Lower leg skin (tissue), 4 donors: ENCODE measurements around the gene CDH20. TPM values are rescaled to one million over a fixed set of nuclear protein-coding genes. Genes with fewer than 3 reads are reported as not detected.

Experiments used
- DNase-seq, 2 donors: peaks; one replicate each; pipeline ENCODE4 v3.0.0-alpha.2; 2019; ENCODE audit warnings: low spot score in 2 of 2
- H3K4me3 ChIP-seq: fragments of 200-600 bp; sonication (generic); 2 replicates; pipeline ENCODE4 v1.5.1; 2017; ENCODE audit warnings: mild to moderate bottlenecking, low read depth; ENCODE audit not compliant: poor library complexity, severe bottlenecking
- CTCF ChIP-seq, 3 donors: fragments of 450-650 bp; IDR thresholded peaks; one replicate each; pipeline ENCODE4 v1.5.1; 2016; ENCODE audit warnings: antibody characterized with exemption in 3 of 3, mild to moderate bottlenecking in 3 of 3, moderate library complexity in 2 of 3
- POLR2A ChIP-seq, 2 donors: fragments of 450-650 bp; IDR thresholded peaks; one replicate each; pipeline ENCODE4 v1.6.1; 2016 to 2017; ENCODE audit warnings: antibody characterized with exemption in 2 of 2, mild to moderate bottlenecking in 1 of 2, moderate library complexity in 1 of 2
- WGBS, 2 donors: methylation state at CpG; one replicate each; pipeline ENCODE4 v1.1.5; 2018; 5-methylcytosine and 5-hydroxymethylcytosine counted together
- intact Hi-C: fragments of 100-400 bp; cut with DNase I; formaldehyde crosslinking; loops from one replicate; pipeline ENCODE4 v1.15.0; 2023; ENCODE audit warnings: low total_unique reads
- total RNA-seq, 4 donors: library from RNA; depleted of rRNA; stranded (reverse); fragments of >200 nt; gene quantifications; one replicate each; pipeline ENCODE4 v1.1.0, GENCODE V29; 2016

Gene CDH20
- total RNA-seq, 4 donors from 2014 or later = 1.2 to 2.9 (median 2.4) TPM

- no peak overlapping the region for H3K4me3 ChIP-seq
- intact Hi-C loops = no loop called here
- DNase-seq = no peak
- 76 to 80% methylated on average over 6 of the region's 6 CpGs for WGBS, 2 donors
- TF ChIP-seq CTCF (IDR thresholded peaks at IDR 0.05) (no peak), POLR2A (IDR thresholded peaks at IDR 0.05) (no peak)
Measured at GRCh38 chr18:61531182-61531581, 198.0 kb downstream of the CDH20 start.

DNA sequence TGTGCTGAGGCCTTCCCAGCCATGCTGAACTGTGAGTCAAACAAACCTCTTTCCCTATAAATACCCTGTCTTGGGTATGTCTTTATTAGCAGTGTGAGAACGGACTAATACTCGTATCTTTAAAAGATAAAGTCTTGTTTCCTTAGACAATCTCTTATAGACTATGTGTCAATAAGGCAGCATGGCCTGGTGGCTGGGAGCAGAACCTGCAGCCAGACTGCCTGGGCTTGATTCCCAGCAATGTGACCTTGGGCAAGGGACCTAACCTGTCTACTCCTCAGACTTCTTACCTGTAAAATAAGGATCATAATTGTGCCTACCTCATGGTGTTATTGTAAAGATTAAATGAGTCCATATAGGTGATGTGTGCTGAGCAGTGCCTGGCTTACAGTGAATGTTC lies 198.7 kb downstream of the CDH20 start:
- TF ChIP-seq CTCF (IDR thresholded peaks at IDR 0.05) = no peak
- TF ChIP-seq POLR2A (IDR thresholded peaks at IDR 0.05) = no peak
- 70 to 72% methylated on average over 2 of the region's 2 CpGs for WGBS, 2 donors
- H3K4me3 ChIP-seq = no peak overlapping the region
- intact Hi-C loops = no loop called here
- no peak for DNase-seq

GRCh38 chr18:61535401-61535800 lies 202.2 kb downstream of the CDH20 start:
- 78 to 90% methylated on average over 4 of the region's 4 CpGs for WGBS, 2 donors
- H3K4me3 ChIP-seq = no peak overlapping the region
- DNase-seq = no peak
- TF ChIP-seq CTCF (IDR thresholded peaks at IDR 0.05) (no peak), POLR2A (IDR thresholded peaks at IDR 0.05) (no peak)
- intact Hi-C loops = no loop called here

DNA sequence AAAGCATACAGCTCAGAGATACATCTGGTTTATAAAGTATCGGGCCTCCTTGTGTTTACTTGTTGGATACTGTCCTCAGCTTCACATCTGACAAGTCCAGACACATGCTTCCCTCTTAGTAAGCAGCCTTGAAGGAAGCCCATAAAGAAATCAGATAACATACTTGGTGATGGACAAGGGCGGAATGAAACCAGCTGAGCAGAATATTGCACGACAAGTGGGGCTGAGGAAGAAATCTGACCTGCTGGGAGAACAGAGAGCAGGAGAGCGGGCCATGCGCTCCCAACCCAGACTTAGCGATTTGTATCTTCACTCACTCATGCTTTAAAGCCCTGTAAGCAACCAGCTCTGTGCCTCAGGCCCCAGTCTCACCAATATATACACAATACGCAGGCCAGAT lies 208.4 kb downstream of the CDH20 start:
- no peak for DNase-seq
- WGBS, 2 donors = 54 to 71% methylated on average over 7 of the region's 7 CpGs

DNA sequence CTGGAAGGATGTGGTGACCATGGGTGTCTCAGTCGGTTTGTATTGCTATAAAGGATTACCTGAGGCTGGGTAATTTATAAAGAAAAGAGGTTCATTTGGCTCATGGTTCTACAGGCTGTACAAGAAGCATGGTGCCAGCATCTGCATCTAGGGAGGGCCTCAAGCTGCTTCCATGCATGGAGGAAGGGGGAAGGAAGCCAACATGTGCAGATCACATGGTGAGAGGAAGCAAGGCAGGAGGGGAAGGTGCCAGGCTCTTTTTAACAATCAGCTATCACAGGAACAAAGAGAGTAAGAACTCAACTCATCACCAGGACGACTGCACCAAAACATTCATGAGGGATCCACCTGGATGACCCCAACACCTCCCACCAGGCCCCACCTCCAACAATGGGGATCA lies 209.4 kb downstream of the CDH20 start:
- WGBS, 2 donors = 70 to 76% methylated on average over 2 of the region's 2 CpGs
- intact Hi-C loops = loop anchor here (10.0 kb wide), 1 partner anchor 362 kb away; no protein-coding TSS in a partner anchor

More for the DNA sequence above, 208.4 kb downstream of the CDH20 start:
- TF ChIP-seq POLR2A (IDR thresholded peaks at IDR 0.05) = no peak
- TF ChIP-seq CTCF (IDR thresholded peaks at IDR 0.05) = no peak
- intact Hi-C loops = loop anchor here (10.0 kb wide), 1 partner anchor 363 kb away; no protein-coding TSS in a partner anchor
- H3K4me3 ChIP-seq = no peak overlapping the region

More for the DNA sequence above, 209.4 kb downstream of the CDH20 start:
- H3K4me3 ChIP-seq = no peak overlapping the region
- TF ChIP-seq POLR2A (IDR thresholded peaks at IDR 0.05) (no peak), CTCF (IDR thresholded peaks at IDR 0.05) (no peak)
- DNase-seq = no peak
